Muscle of leg (tissue), 16 donors: ENCODE results near the gene ZBTB2. TPM values are rescaled to one million over a fixed set of nuclear protein-coding genes. Genes with fewer than 3 reads are reported as not detected.

Experiments
- DNase-seq: peaks from one replicate; pipeline ENCODE4 v3.0.0; 2013
- H3K27ac ChIP-seq: one replicate; pipeline ENCODE4 v1.5.1; 2013; ENCODE audit warnings: mild to moderate bottlenecking, low read length, control low read depth
- H3K27me3 ChIP-seq: one replicate; pipeline ENCODE4 v1.6.1; 2013; ENCODE audit warnings: low read length; ENCODE audit not compliant: control insufficient read depth, insufficient read depth
- H3K36me3 ChIP-seq: one replicate; pipeline ENCODE4 v1.6.1; 2013; ENCODE audit warnings: low read length; ENCODE audit not compliant: control insufficient read depth, insufficient read depth
- H3K4me1 ChIP-seq: one replicate; pipeline ENCODE4 v1.6.1; 2013; ENCODE audit warnings: low read length; ENCODE audit not compliant: control insufficient read depth, insufficient read depth
- H3K4me3 ChIP-seq: one replicate; pipeline ENCODE4 v1.5.1; 2013; ENCODE audit warnings: low read length, control low read depth
- H3K9me3 ChIP-seq: replicated peaks from 2 replicates; pipeline ENCODE4 v1.6.1; 2013; ENCODE audit warnings: low read depth, low read length; ENCODE audit not compliant: control insufficient read depth
- WGBS: methylation state at CpG from one replicate; pipeline ENCODE4 v1.1.5; 2013; ENCODE audit warnings: missing lambda C conversion rate; ENCODE audit not compliant: insufficient coverage; 5-methylcytosine and 5-hydroxymethylcytosine counted together
- long read RNA-seq, 11 donors: transcript quantifications; one replicate each; lab custom pipeline, GENCODE V29; 2026
- polyA plus RNA-seq, 8 donors: library from polyadenylated mRNA; unstranded; fragments of 120-200 nt; gene quantifications; one replicate each; pipeline versions ENCODE4 v1.2.1 to v1.2.3, GENCODE V29; 2013; ENCODE audit warnings: inconsistent platforms in 1 of 8, low replicate concordance in 1 of 8; ENCODE audit not compliant: insufficient read length in 8 of 8, insufficient read depth in 1 of 8
- total RNA-seq: library from RNA; stranded (reverse); fragments of 120-200 nt; gene quantifications from one replicate; pipeline ENCODE4 v1.2.4, GENCODE V29; 2013

The ZBTB2 gene, protein sequence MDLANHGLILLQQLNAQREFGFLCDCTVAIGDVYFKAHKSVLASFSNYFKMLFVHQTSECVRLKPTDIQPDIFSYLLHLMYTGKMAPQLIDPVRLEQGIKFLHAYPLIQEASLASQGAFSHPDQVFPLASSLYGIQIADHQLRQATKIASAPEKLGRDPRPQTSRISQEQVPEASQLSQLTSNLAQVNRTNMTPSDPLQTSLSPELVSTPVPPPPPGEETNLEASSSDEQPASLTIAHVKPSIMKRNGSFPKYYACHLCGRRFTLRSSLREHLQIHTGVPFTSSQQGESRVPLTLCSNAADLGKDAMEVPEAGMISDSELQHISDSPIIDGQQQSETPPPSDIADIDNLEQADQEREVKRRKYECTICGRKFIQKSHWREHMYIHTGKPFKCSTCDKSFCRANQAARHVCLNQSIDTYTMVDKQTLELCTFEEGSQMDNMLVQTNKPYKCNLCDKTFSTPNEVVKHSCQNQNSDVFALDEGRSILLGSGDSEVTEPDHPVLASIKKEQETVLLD
- total RNA-seq = 10.7 TPM
- polyA plus RNA-seq = 10 to 100 TPM in 3 of 8 donors, 1 to 10 TPM in 5; 8.2 to 14.7 (median 9.9) TPM
- long read RNA-seq, donor 1, partial matches to known transcripts = 0 of 2 reads
- long read RNA-seq, donor 1, other reads (novel, unspliced or antisense) = 0 of 2 reads
- long read RNA-seq, donor 2 = 0 reads
- long read RNA-seq, donor 3, partial matches to known transcripts = 0 of 3 reads
- long read RNA-seq, donor 3, other reads (novel, unspliced or antisense) = 0 of 3 reads
- long read RNA-seq, donor 4, partial matches to known transcripts = 0 of 1 reads
- long read RNA-seq, donor 4, other reads (novel, unspliced or antisense) = 0 of 1 reads
- long read RNA-seq, donor 5, transcript ZBTB2-201 (3 exons, 3,090 nt) = major isoform, 7 of 7 reads
- long read RNA-seq, donor 5, partial matches to known transcripts = 0 of 7 reads
- long read RNA-seq, donor 5, other reads (novel, unspliced or antisense) = 0 of 7 reads
- long read RNA-seq, donor 6, partial matches to known transcripts = 0 of 4 reads
- long read RNA-seq, donor 6, other reads (novel, unspliced or antisense) = 0 of 4 reads
- long read RNA-seq, donor 7, partial matches to known transcripts = 15 of 18 reads
- long read RNA-seq, donor 7, other reads (novel, unspliced or antisense) = 0 of 18 reads
- long read RNA-seq, donor 8, partial matches to known transcripts = 0 of 1 reads
- long read RNA-seq, donor 8, other reads (novel, unspliced or antisense) = 0 of 1 reads
- long read RNA-seq, donor 9, transcript ZBTB2-201 (3 exons, 3,090 nt) = major isoform, 6 of 6 reads
- long read RNA-seq, donor 9, partial matches to known transcripts = 0 of 6 reads
- long read RNA-seq, donor 9, other reads (novel, unspliced or antisense) = 0 of 6 reads
- long read RNA-seq, donor 10, partial matches to known transcripts = 0 of 4 reads
- long read RNA-seq, donor 10, other reads (novel, unspliced or antisense) = 0 of 4 reads
- long read RNA-seq, donor 11, partial matches to known transcripts = 0 of 1 reads
- long read RNA-seq, donor 11, other reads (novel, unspliced or antisense) = 0 of 1 reads

DNA sequence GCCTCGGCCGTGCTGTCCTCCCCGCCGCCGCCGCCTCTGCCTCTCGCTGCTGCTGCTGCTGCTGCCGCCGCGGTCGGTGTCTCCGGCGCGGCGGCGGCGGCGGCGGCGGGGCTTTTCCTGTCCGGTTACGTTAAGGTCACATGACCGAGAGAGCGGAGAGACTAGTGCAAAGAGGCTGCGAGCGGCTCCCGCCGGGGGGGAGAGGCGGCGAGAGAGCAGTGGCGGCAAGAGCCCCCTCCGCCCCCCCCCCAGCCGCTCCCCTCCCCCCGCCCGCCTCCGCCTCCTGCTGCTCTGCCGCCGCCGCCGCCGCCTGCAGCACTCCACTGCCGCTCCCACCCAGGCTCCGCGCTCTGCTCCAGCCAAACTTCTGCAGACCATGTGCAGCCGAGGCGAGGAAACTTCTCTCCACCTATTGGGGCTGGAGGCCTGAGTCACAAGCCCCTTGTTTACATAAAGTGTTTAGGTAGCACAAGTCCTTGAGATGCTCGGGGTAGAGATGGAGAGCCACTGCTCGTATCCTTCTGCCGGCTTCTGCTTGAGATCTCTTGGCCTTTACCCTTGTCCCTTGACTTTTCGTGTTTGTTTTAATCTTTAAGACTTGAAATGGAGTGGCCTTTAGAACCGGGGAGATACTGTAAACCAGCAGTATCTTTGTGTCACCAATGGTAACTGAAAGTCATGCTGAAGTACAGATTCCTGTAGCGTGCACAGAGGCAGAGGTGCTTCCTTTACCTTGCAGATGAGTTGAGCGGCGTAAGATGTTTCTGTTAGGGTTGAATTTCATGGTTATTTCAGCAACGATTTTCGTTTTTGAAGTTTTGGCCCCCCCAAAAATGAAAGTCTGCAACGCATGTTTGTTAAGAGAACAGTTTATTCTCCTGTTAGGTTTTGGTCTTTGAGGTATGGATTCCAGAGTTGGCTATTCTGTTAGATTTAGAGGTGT, at the start of gene ZBTB2:
Gene ZBTB2, minus strand, starts transcription at position 89 of the 943 bp plus-strand sequence. CDS start 17,922 bp downstream, outside the sequence.
- H3K4me1 ChIP-seq = peaks cover 26% of the 10 kb centered on the region
- peak; percentile 88 for DNase-seq
- peak within 1 kb of the TSS; percentile 78 for H3K4me3 ChIP-seq
- H3K9me3 ChIP-seq = no peaks in the 10 kb centered on the region
- H3K27me3 ChIP-seq = no peaks in the 10 kb centered on the region
- WGBS = 2% methylated on average over 29 of the region's 57 CpGs
- peaks cover 2% of the 10 kb centered on the region for H3K36me3 ChIP-seq
- peak within 1 kb of the TSS; percentile 95 for H3K27ac ChIP-seq

DNA sequence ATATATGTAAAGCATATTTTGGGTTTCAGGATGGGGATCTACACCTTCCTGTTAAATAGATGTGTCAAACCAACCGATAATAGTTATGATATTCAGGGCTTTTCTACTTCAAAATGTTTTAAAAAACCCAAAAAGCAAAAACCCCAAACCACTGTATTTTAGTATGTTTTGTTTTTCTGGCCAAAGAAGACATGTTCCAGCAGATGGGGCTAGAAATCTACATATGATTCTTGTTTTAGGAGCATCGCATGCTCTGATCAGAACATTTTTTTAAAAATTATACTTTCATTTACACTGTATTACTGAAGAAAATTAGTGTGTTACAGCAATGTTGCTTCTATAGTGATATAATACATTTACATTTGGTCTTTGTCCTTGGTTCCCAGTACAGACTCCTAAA, 49.6 kb upstream of the ZBTB2 start:
- H3K9me3 ChIP-seq = no peaks in the 10 kb centered on the region
- peaks cover 4% of the 10 kb centered on the region for H3K36me3 ChIP-seq
- no peak overlapping the region for H3K4me3 ChIP-seq
- H3K27me3 ChIP-seq = no peaks in the 10 kb centered on the region
- no peaks in the 10 kb centered on the region for H3K4me1 ChIP-seq
- H3K27ac ChIP-seq = no peak overlapping the region
- no CpG with 5 or more reads among the region's 2 CpGs for WGBS
- DNase-seq = peak; percentile 62

DNA sequence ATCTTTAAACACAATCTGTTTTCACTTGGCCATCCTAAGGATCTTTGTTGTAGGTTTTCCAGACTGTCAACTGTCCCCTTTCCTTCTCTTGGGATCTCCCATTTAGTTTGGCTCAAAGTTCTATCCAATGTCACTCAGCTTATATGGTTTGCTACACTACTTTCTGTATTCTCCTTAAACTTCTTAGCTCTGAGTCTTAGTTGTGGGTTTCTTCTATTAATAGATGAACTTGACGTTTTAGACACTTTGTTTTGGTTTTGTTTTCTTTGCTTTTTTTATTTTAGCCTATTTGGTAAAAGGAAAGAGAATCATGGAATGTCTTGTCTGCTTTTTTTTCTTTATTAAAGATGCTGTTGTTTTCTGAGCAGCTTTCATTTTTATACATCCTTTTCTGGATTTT, 49.1 kb upstream of the ZBTB2 start:
- H3K36me3 ChIP-seq = peaks cover 4% of the 10 kb centered on the region
- no CpG with 5 or more reads among the region's 1 CpG for WGBS
- H3K27me3 ChIP-seq = no peaks in the 10 kb centered on the region
- no peak overlapping the region for H3K4me3 ChIP-seq
- H3K27ac ChIP-seq = no peak overlapping the region
- H3K9me3 ChIP-seq = no peaks in the 10 kb centered on the region
- no peaks in the 10 kb centered on the region for H3K4me1 ChIP-seq
- DNase-seq = no peak

DNA sequence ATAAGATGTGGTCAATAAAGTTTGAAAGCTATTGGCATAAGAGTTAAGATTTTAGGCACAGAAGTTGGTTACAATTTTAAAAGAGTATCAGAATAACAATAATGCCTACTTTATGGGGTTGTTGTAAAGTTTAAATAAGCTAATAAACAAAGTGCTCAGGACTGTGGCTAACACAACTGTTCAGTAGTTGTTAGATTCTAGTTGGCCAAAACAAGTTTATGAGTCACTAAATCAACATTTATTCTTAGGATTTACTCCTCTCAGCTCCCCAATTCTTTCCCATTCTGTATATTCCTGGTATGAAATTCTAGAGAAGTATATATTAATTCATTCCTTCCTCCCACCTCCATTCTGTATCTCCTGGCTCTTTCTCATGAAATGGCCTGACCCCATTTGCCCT, 46.0 kb upstream of the ZBTB2 start:
- Histone ChIP-seq H3K4me1 (no peaks in the 10 kb centered on the region), H3K4me3 (no peak overlapping the region), H3K36me3 (peaks cover 4% of the 10 kb centered on the region), H3K27me3 (no peaks in the 10 kb centered on the region), H3K27ac (no peak overlapping the region), H3K9me3 (no peaks in the 10 kb centered on the region)
- no peak for DNase-seq

DNA sequence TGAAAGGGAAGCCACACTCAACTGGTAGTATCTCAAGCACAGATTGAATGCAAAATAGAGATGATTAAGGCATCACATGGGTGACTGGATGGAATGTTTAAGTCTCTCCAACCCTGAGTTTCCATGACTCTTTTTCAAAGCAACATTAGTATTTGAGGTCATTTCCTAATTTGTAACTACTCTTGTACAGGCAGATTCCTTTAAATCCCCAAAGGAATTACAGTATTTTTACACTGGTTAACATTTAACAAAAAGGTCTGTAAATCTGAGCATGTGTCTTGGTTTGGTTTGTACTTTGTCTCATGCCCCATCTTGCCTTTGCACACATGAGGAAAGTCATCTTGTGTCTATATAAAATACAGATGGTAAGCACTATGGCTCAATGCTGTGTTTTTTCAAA, 45.4 kb upstream of the ZBTB2 start:
- Histone ChIP-seq H3K4me1 (no peaks in the 10 kb centered on the region), H3K27ac (peak overlapping the region; percentile 2), H3K4me3 (no peak overlapping the region), H3K27me3 (no peaks in the 10 kb centered on the region), H3K36me3 (peaks cover 4% of the 10 kb centered on the region), H3K9me3 (no peaks in the 10 kb centered on the region)
- peak; percentile 61 for DNase-seq

DNA sequence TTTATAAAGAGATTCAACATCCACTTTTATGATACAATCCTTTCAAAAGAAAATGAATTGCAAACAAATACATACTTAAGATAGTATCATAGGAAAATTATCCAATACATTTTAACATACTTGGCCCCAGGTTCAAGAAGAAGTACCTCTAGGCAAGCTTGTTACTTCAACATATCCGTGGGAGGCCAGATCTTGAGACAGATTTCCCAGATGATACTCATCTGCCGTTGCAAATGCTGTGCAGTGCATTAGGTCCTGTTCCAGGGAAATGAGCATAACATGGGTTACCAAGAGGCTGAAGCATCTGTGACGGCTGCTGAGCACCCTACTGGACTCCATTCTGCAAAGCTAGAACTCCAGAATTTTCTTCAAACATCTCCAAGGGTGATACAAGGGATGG, 44.9 kb upstream of the ZBTB2 start:
- no peaks in the 10 kb centered on the region for H3K4me1 ChIP-seq
- WGBS = 45% methylated on average over 2 of the region's 3 CpGs
- H3K4me3 ChIP-seq = no peak overlapping the region
- H3K27me3 ChIP-seq = no peaks in the 10 kb centered on the region
- H3K9me3 ChIP-seq = no peaks in the 10 kb centered on the region
- H3K36me3 ChIP-seq = peaks cover 6% of the 10 kb centered on the region
- H3K27ac ChIP-seq = peak overlapping the region; percentile 2
- no peak for DNase-seq

DNA sequence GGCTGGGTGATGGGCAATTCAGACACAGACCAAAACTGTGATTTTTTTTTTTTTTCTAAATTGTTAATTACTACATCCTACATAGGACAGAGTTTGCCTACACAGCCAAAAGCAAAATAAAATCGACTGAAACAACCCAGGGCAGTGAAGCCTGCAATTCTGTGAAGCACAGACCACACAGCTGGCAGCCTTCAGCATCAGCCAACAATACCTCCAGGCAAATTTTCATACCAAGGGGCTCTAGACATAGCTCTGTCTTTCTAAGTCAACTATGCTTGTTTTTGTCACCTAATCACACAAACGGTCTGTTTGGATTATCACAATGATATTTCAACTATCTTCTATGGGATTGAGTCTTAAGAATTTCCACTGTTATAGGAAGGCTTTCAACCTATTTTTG, 43.0 kb upstream of the ZBTB2 start:
- H3K36me3 ChIP-seq = peaks cover 13% of the 10 kb centered on the region
- H3K9me3 ChIP-seq = no peaks in the 10 kb centered on the region
- H3K4me1 ChIP-seq = no peaks in the 10 kb centered on the region
- no peak overlapping the region for H3K27ac ChIP-seq
- H3K27me3 ChIP-seq = no peaks in the 10 kb centered on the region
- 86% methylated on average over 1 of the region's 2 CpGs for WGBS
- H3K4me3 ChIP-seq = no peak overlapping the region
- no peak for DNase-seq

DNA sequence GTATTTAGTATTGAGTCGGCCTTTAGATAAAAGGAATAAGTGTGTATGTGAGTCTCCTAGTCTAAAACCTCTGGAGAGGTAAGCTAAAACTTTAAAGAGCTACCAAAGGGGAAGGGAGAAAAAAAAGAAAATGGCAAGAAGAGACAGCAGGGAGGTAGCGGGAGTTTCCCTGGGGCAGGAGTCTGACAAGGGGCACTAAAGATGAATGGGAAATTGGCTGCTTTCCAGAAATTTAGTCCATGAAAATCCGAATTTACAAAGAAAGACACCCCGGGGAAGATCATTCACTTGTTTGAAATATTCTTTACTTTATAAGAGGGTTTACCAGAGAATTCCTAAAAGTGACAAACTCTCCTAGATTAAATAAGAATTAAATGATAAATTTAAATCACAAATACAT, 41.3 kb upstream of the ZBTB2 start:
- 81% methylated on average over 2 of the region's 4 CpGs for WGBS
- no peak overlapping the region for H3K27ac ChIP-seq
- H3K36me3 ChIP-seq = peaks cover 17% of the 10 kb centered on the region
- H3K4me3 ChIP-seq = no peak overlapping the region
- no peaks in the 10 kb centered on the region for H3K27me3 ChIP-seq
- H3K9me3 ChIP-seq = no peaks in the 10 kb centered on the region
- no peaks in the 10 kb centered on the region for H3K4me1 ChIP-seq
- DNase-seq = no peak

DNA sequence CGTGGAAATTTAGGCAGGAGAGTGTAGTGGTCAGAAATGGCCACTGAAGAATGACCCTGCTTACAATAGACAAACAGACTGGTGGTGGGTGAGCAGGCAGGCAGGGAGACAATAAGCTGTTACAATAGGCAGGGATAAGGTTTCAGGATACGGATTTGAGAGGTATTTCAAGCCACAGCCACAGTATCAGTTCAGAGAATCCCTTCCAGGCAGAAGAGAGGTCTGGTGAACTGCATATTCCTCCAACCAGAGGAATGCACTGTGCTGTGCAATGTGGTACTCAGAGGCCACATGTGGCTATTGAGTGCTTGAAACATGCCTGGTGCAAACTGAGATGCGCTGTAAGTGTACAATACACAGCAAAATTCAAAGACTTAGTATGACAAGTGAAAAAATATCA, 40.0 kb upstream of the ZBTB2 start:
- 44% methylated on average over 2 of the region's 3 CpGs for WGBS
- H3K27ac ChIP-seq = no peak overlapping the region
- no peaks in the 10 kb centered on the region for H3K9me3 ChIP-seq
- no peaks in the 10 kb centered on the region for H3K4me1 ChIP-seq
- H3K36me3 ChIP-seq = peaks cover 18% of the 10 kb centered on the region
- H3K27me3 ChIP-seq = no peaks in the 10 kb centered on the region
- no peak for DNase-seq
- no peak overlapping the region for H3K4me3 ChIP-seq
